K562 (cell line): ENCODE data around the gene FLCN. TPM values are rescaled to one million over a fixed set of nuclear protein-coding genes. Genes with fewer than 3 reads are reported as not detected.

Experiments used
- CBFA2T2 ChIP-seq: fragments of 450-650 bp; conservative IDR thresholded peaks from 2 replicates; pipeline ENCODE4 v1.6.1; 2017; ENCODE audit warnings: mild to moderate bottlenecking
- MYBL2 ChIP-seq, 2 experiments: fragments of 450-650 bp in 1 of 2; sonication (generic) in 1 of 2; formaldehyde crosslinking in 1 of 2; IDR thresholded peaks; 2 replicates each; pipeline versions ENCODE4 v1.6.1 to v1.8.1; 2017 to 2022; ENCODE audit warnings: borderline replicate concordance in 1 of 2, inconsistent platforms in 1 of 2, low read depth in 1 of 2, mild to moderate bottlenecking in 1 of 2, missing genetic modification reagents in 1 of 2, moderate library complexity in 1 of 2
- RHOXF2B ChIP-seq: fragments of 250-450 bp; sonication (Bioruptor Pico); conservative IDR thresholded peaks from 2 replicates; pipeline ENCODE4 v1.5.1; 2021
- RNF2 ChIP-seq: sonication (generic); IDR thresholded peaks from 2 replicates; pipeline ENCODE4 v1.6.1; 2016
- polyA plus RNA-seq, 8 experiments: library from polyadenylated mRNA; depleted of rRNA in 4 of 8; stranded (reverse) in 5 of 8; unstranded in 3 of 8; fragments of >200 nt; fragmentation: Nextera tagmentation in 2 of 8; fragmentation: Illumina TruSeq in 1 of 8; extraction: Ambion mirVana in 2 of 8; extraction: Trizol in 1 of 8; gene quantifications; 2 replicates each; pipeline versions ENCODE4 v1.2.1 to v1.2.3, GENCODE V29; 2011 to 2014; ENCODE audit warnings: inconsistent platforms in 1 of 8, missing spikeins in 1 of 8
- total RNA-seq, 7 experiments: library from RNA; depleted of rRNA in 6 of 7; stranded (reverse); fragments of >200 nt in 6 of 7; fragmentation: Illumina TruSeq in 2 of 7; extraction: Trizol in 2 of 7; gene quantifications; 2 replicates each; pipeline versions ENCODE4 v1.2.1 to v1.2.3, GENCODE V29; 2011 to 2021; ENCODE audit warnings: low replicate concordance in 1 of 7
- TF ChIP-seq, protein P1 (sequence below): fragments of 250-450 bp; sonication (Bioruptor Pico); IDR thresholded peaks from 2 replicates; pipeline ENCODE4 v1.4.0; 2020; ENCODE audit warnings: mild to moderate bottlenecking, moderate library complexity, borderline replicate concordance
- TF ChIP-seq, protein P2 (sequence below), 2 experiments: fragments of 450-650 bp in 1 of 2; IDR thresholded peaks; 2 replicates each; pipeline ENCODE4 v1.6.1; 2011 to 2017; ENCODE audit warnings: low read depth in 2 of 2, antibody characterized with exemption in 1 of 2, borderline replicate concordance in 1 of 2, low read length in 1 of 2, mild to moderate bottlenecking in 1 of 2, mixed read lengths in 1 of 2; ENCODE audit not compliant: control insufficient read depth in 1 of 2

Gene FLCN
- total and polyA plus RNA-seq, 9 of the 15 experiments (the other 6 are each of a cell fraction or from before 2014, with no cell fraction given) = 1.6 to 33.5 (median 10.9) TPM

DNA sequence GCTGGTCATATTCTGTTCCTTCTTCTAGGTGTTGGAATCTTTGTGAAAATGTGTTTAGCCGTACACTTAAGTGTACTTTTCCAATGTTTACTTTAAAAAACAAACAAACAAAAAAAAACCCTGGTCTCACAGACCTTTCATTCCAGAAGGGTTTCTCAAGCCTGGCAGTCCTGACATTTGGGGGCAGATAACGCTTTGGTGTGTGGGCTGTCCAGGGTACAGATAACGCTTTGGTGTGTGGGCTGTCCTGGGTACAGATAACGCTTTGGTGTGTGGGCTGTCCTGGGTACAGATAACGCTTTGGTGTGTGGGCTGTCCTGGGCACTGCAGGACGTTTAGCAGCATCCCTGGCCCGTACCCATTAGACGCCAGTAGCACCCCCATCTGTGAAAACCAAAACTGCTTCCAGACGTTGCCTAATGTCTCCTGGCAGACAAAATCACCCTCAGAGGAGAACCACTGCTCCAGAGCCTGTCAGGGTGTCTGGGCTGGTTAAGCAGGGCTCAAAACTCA is 15.2 kb upstream of the FLCN start (continued):
- TF ChIP-seq, protein P1, sequence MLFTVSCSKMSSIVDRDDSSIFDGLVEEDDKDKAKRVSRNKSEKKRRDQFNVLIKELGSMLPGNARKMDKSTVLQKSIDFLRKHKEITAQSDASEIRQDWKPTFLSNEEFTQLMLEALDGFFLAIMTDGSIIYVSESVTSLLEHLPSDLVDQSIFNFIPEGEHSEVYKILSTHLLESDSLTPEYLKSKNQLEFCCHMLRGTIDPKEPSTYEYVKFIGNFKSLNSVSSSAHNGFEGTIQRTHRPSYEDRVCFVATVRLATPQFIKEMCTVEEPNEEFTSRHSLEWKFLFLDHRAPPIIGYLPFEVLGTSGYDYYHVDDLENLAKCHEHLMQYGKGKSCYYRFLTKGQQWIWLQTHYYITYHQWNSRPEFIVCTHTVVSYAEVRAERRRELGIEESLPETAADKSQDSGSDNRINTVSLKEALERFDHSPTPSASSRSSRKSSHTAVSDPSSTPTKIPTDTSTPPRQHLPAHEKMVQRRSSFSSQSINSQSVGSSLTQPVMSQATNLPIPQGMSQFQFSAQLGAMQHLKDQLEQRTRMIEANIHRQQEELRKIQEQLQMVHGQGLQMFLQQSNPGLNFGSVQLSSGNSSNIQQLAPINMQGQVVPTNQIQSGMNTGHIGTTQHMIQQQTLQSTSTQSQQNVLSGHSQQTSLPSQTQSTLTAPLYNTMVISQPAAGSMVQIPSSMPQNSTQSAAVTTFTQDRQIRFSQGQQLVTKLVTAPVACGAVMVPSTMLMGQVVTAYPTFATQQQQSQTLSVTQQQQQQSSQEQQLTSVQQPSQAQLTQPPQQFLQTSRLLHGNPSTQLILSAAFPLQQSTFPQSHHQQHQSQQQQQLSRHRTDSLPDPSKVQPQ (CRISPR knock-in tag) = no peak
- TF ChIP-seq CBFA2T2 (peak; percentile 50), MYBL2 (IDR thresholded peaks at IDR 0.05; ENCODE audit: low read depth) (no peak), MYBL2 (CRISPR knock-in tag; IDR thresholded peaks at IDR 0.05; ENCODE audit: borderline replicate concordance) (no peak), RNF2 (no peak), RHOXF2B (CRISPR knock-in tag) (no peak)
- TF ChIP-seq, protein P2, sequence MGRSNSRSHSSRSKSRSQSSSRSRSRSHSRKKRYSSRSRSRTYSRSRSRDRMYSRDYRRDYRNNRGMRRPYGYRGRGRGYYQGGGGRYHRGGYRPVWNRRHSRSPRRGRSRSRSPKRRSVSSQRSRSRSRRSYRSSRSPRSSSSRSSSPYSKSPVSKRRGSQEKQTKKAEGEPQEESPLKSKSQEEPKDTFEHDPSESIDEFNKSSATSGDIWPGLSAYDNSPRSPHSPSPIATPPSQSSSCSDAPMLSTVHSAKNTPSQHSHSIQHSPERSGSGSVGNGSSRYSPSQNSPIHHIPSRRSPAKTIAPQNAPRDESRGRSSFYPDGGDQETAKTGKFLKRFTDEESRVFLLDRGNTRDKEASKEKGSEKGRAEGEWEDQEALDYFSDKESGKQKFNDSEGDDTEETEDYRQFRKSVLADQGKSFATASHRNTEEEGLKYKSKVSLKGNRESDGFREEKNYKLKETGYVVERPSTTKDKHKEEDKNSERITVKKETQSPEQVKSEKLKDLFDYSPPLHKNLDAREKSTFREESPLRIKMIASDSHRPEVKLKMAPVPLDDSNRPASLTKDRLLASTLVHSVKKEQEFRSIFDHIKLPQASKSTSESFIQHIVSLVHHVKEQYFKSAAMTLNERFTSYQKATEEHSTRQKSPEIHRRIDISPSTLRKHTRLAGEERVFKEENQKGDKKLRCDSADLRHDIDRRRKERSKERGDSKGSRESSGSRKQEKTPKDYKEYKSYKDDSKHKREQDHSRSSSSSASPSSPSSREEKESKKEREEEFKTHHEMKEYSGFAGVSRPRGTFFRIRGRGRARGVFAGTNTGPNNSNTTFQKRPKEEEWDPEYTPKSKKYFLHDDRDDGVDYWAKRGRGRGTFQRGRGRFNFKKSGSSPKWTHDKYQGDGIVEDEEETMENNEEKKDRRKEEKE (IDR thresholded peaks at IDR 0.05; ENCODE audit: borderline replicate concordance in 1 of 2, control insufficient read depth in 1 of 2, low read depth in 2 of 2, low read length in 1 of 2) = no peak
